Colonic mucosa (tissue), 4 donors: Measurements from ENCODE around the gene AATK. TPM values are rescaled to one million over a fixed set of nuclear protein-coding genes. Genes with fewer than 3 reads are reported as not detected.

Experiments used
- DNase-seq: peaks from one replicate; pipeline ENCODE4 v3.0.0-alpha.2; 2020
- H3K27ac ChIP-seq: fragments of 200-600 bp; one replicate; pipeline ENCODE4 v1.8.0; 2021
- H3K27me3 ChIP-seq: fragments of 200-600 bp; one replicate; pipeline ENCODE4 v1.8.0; 2021
- H3K36me3 ChIP-seq: fragments of 200-600 bp; one replicate; pipeline ENCODE4 v1.8.0; 2021
- H3K4me1 ChIP-seq: fragments of 200-600 bp; one replicate; pipeline ENCODE4 v1.8.0; 2021; ENCODE audit warnings: mild to moderate bottlenecking
- H3K4me3 ChIP-seq: fragments of 200-600 bp; one replicate; pipeline ENCODE4 v1.8.0; 2021
- H3K9ac ChIP-seq, 2 donors: one replicate each; pipeline ENCODE4 v1.7.0; 2013; ENCODE audit warnings: control low read depth in 2 of 2, low read depth in 2 of 2, low read length in 2 of 2
- H3K9me3 ChIP-seq: fragments of 200-600 bp; one replicate; pipeline ENCODE4 v1.8.0; 2021
- intact Hi-C: fragments of 100-400 bp; cut with DNase I; formaldehyde crosslinking; loops from one replicate; pipeline ENCODE4 v1.14.1; 2022
- total RNA-seq, 2 donors: library from RNA; stranded (reverse); fragmentation: NEBNext Ultra II Directional in 1 of 2; extraction: Animal tissue kit (Norgen Biotek cat#: 25700) in 1 of 2; gene quantifications; one replicate each; pipeline ENCODE4 v1.2.1, GENCODE V29; 2021
- TF ChIP-seq, protein P1 (sequence below): fragments of 200-600 bp; IDR thresholded peaks from one replicate; pipeline ENCODE4 v1.8.0; 2022; ENCODE audit warnings: antibody characterized with exemption, mild to moderate bottlenecking
- donor health status: healthy.
- donor health status: DM: no; HTN: no; CAD: no.
- donor health status: DM: no; HTN: no; CAD: no.

Gene AATK
- total RNA-seq, 2 donors from 2014 or later = 9.1 to 13.3 TPM

DNA sequence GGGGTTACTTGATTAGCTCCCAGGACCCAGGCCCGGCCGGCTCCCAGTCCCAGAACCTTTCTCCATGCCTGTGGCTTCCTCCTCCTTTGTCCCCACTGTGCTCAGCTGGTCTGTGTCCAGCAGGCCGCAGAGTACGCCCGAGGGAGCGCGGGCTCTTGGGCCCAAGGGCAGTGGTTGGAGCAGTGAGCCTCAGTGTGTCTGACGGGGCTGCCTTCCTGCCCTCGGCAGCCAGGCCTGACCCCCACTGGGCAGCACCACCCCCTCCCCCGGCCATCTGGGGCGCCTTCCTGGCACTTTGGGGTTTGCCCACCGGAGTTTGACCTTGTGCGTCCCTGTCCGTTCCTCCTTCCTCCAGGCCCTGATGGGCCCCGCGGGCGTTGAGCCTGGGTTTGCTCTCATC is 63.2 kb downstream of the AATK start:
- no peak for DNase-seq
- H3K36me3 ChIP-seq = no peaks in the 10 kb centered on the region
- H3K4me1 ChIP-seq = no peaks in the 10 kb centered on the region
- no peak overlapping the region for H3K27ac ChIP-seq
- H3K4me3 ChIP-seq = no peak overlapping the region
- intact Hi-C loops = loop anchor here (10.0 kb wide), 1 partner anchor 678 kb away; no protein-coding TSS in a partner anchor
- no peak overlapping the region for H3K9ac ChIP-seq
- H3K27me3 ChIP-seq = no peaks in the 10 kb centered on the region
- H3K9me3 ChIP-seq = no peaks in the 10 kb centered on the region
- TF ChIP-seq, protein P1, sequence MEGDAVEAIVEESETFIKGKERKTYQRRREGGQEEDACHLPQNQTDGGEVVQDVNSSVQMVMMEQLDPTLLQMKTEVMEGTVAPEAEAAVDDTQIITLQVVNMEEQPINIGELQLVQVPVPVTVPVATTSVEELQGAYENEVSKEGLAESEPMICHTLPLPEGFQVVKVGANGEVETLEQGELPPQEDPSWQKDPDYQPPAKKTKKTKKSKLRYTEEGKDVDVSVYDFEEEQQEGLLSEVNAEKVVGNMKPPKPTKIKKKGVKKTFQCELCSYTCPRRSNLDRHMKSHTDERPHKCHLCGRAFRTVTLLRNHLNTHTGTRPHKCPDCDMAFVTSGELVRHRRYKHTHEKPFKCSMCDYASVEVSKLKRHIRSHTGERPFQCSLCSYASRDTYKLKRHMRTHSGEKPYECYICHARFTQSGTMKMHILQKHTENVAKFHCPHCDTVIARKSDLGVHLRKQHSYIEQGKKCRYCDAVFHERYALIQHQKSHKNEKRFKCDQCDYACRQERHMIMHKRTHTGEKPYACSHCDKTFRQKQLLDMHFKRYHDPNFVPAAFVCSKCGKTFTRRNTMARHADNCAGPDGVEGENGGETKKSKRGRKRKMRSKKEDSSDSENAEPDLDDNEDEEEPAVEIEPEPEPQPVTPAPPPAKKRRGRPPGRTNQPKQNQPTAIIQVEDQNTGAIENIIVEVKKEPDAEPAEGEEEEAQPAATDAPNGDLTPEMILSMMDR = no peak

DNA sequence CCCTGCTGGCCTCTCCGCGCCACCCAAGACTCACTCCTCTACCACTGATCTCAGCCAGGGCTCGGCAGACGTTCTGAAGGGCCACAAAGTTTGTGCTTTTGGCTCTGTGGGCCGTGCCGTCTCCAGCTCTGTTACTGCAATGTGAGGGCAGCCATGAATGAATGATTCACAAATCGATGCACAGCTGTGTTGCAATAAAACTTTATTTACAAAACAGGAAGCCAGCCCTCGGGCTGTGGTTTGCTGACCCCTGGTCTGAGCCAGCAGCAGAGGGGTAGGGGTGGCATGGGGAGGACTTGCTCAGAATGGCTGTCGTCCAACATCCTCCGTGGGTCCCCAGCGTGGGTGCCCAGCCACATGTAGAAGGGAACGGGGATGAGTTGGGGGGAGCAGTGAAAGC is 63.7 kb downstream of the AATK start:
- Histone ChIP-seq H3K9me3 (no peaks in the 10 kb centered on the region), H3K36me3 (no peaks in the 10 kb centered on the region), H3K4me3 (no peak overlapping the region), H3K27me3 (no peaks in the 10 kb centered on the region), H3K27ac (no peak overlapping the region), H3K4me1 (peaks cover 5% of the 10 kb centered on the region), H3K9ac (no peak overlapping the region)
- no peak for DNase-seq
- TF ChIP-seq, protein P1 = no peak
- intact Hi-C loops = loop anchor here (10.0 kb wide), 1 partner anchor 678 kb away; no protein-coding TSS in a partner anchor

DNA sequence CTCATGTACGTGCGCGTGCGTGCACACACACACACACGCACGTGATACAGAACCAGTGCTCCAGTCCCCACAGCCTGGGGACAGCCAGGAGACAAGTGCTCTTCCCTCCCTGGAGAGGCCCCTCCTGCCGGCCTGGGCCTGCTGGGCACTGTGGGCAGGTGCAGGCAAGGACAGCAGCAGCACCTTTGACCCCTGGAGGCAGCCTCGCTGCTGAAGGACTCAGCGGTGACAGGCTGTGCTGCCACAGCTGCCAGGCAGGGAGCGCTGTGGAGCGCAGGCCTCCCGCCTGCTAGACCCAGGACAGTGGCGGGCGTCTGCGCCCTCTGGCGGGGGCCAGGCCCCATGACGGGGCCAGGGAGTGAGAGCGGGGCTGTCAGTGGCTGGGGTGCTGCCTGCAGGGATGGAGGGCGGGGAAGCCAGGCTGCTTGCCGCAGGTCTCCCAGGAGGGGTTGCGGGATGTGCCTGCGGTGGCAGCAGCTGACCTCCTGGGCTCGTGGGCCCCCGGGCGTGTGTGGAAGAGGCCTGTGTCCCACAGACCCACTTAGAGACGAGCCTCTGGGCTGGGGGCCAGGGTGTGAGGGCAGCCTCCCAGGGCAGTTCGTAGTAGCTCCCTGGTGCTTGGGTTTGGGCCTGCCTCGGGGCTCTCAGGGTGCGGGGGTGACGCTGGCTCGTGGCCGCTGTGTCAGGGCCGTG is 64.3 kb downstream of the AATK start:
- TF ChIP-seq, protein P1 = peak; percentile 100
- peaks cover 11% of the 10 kb centered on the region for H3K4me1 ChIP-seq
- H3K9me3 ChIP-seq = no peaks in the 10 kb centered on the region
- DNase-seq = peak; percentile 84
- no peak overlapping the region for H3K9ac ChIP-seq
- no peak overlapping the region for H3K4me3 ChIP-seq
- no peaks in the 10 kb centered on the region for H3K36me3 ChIP-seq
- H3K27me3 ChIP-seq = no peaks in the 10 kb centered on the region
- no peak overlapping the region for H3K27ac ChIP-seq
- intact Hi-C loops = loop anchor here (10.0 kb wide), 1 partner anchor 677 kb away; no protein-coding TSS in a partner anchor

DNA sequence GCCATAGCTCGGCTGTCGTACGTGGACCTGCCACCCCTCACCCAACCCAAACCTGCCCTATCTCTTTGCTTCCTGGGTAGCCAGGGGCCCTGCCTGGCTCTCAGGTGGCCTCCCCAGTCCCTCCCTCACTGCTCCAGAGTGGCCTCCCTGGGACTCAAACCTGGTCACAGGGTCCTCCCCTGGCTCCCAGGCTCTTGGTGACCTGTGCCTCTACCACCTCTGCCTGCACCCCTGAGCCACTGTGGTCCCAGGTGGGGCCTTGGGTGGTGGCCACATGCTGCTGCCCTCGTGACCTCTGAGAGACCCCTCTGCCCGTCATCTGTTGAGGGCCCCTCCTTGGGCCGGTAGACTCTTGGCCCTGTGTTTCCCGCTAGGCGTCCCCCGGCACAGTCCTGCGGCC is 65.4 kb downstream of the AATK start:
- H3K27me3 ChIP-seq = no peaks in the 10 kb centered on the region
- peaks cover 13% of the 10 kb centered on the region for H3K4me1 ChIP-seq
- no peak for DNase-seq
- H3K36me3 ChIP-seq = no peaks in the 10 kb centered on the region
- TF ChIP-seq, protein P1 = no peak
- no peak overlapping the region for H3K9ac ChIP-seq
- no peak overlapping the region for H3K27ac ChIP-seq
- intact Hi-C loops = loop anchor here (10.0 kb wide), 1 partner anchor 676 kb away; no protein-coding TSS in a partner anchor
- no peak overlapping the region for H3K4me3 ChIP-seq
- H3K9me3 ChIP-seq = no peaks in the 10 kb centered on the region

DNA sequence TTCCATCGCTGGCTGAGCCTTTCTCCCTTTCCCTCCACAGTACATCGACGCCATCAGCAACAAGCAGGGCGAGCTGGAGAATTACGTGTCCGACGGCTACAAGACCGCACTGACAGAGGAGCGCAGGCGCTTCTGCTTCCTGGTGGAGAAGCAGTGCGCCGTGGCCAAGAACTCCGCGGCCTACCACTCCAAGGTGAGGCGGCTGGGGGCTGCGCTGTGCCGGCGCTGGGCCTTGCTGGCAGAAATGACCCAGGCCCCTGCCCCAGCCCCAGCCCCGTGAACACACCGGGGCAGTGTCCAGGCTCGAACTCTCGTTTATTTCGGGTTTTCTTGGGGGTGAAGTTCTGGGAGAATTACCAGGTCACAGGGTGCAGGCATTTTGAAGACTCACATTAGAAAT is 66.1 kb downstream of the AATK start:
- H3K4me1 ChIP-seq = peaks cover 13% of the 10 kb centered on the region
- no peak overlapping the region for H3K27ac ChIP-seq
- H3K4me3 ChIP-seq = no peak overlapping the region
- TF ChIP-seq, protein P1 = no peak
- no peaks in the 10 kb centered on the region for H3K36me3 ChIP-seq
- H3K9me3 ChIP-seq = no peaks in the 10 kb centered on the region
- intact Hi-C loops = loop anchor here (2.0 to 10.0 kb wide), 2 partner anchors 75 to 675 kb away; no protein-coding TSS in a partner anchor
- no peaks in the 10 kb centered on the region for H3K27me3 ChIP-seq
- no peak for DNase-seq
- H3K9ac ChIP-seq = no peak overlapping the region
